ENCODE results near the gene MINDY2. TPM values are rescaled to one million over a fixed set of nuclear protein-coding genes. Genes with fewer than 3 reads are reported as not detected.
"Not testable (repeated sequence)": the region's sequence is repeated elsewhere in the genome, so short reads cannot be mapped to it uniquely, and the experiment has no call there.

MINDY2 gene
- total RNA-seq, 1 donor from 2014 or later = 20.9 TPM

GRCh38 chr15:58880320-58880719 is 109.2 kb downstream of the MINDY2 start:
- no peak for TF ChIP-seq CTCF (conservative IDR thresholded peaks at IDR 0.05; ENCODE audit: low read depth, low read length)
- DNase-seq (ENCODE audit: low read depth) = no peak
- no peak overlapping the region for H3K4me3 ChIP-seq (ENCODE audit: low read depth, low read length)

GRCh38 chr15:58882243-58882642 is 111.1 kb downstream of the MINDY2 start:
- no peak for DNase-seq (ENCODE audit: low read depth)
- no peak overlapping the region for H3K4me3 ChIP-seq (ENCODE audit: low read depth, low read length)
- no peak for TF ChIP-seq CTCF (conservative IDR thresholded peaks at IDR 0.05; ENCODE audit: low read depth, low read length)

GRCh38 chr15:58883926-58884325 is 112.8 kb downstream of the MINDY2 start:
- not testable (repeated sequence) for DNase-seq (ENCODE audit: low read depth); H3K4me3 ChIP-seq (ENCODE audit: low read depth, low read length)

- no peak overlapping the region for H3K4me3 ChIP-seq (ENCODE audit: low read depth, low read length)
- no peak for DNase-seq (ENCODE audit: low read depth)
- no peak for TF ChIP-seq CTCF (conservative IDR thresholded peaks at IDR 0.05; ENCODE audit: low read depth, low read length)
Observed at GRCh38 chr15:58886921-58887320, 115.8 kb downstream of the MINDY2 start.

- no peak overlapping the region for H3K4me3 ChIP-seq (ENCODE audit: low read depth, low read length)
- no peak for TF ChIP-seq CTCF (conservative IDR thresholded peaks at IDR 0.05; ENCODE audit: low read depth, low read length)
- no peak for DNase-seq (ENCODE audit: low read depth)
Observed at GRCh38 chr15:58889363-58889762, 118.3 kb downstream of the MINDY2 start.

- no peak for DNase-seq (ENCODE audit: low read depth)
- H3K4me3 ChIP-seq (ENCODE audit: low read depth, low read length) = no peak overlapping the region
- TF ChIP-seq CTCF (conservative IDR thresholded peaks at IDR 0.05; ENCODE audit: low read depth, low read length) = no peak
Observed at GRCh38 chr15:58898150-58898680, 127.1 kb downstream of the MINDY2 start.

- DNase-seq (ENCODE audit: low read depth) = no peak
- H3K4me3 ChIP-seq (ENCODE audit: low read depth, low read length) = no peak overlapping the region
- TF ChIP-seq CTCF (conservative IDR thresholded peaks at IDR 0.05; ENCODE audit: low read depth, low read length) = no peak
Observed at GRCh38 chr15:58900631-58901030, 129.5 kb downstream of the MINDY2 start.

All from epithelial cell of proximal tubule (primary cell).